GM12874 (cell line): Measurements from ENCODE around the gene KDM6A.

Source experiments
- TF ChIP-seq, protein P1 (sequence below): IDR thresholded peaks from 2 replicates; pipeline ENCODE4 v1.5.1; 2011; ENCODE audit warnings: low read depth, mild to moderate bottlenecking, control low read depth, low read length, moderate library complexity; ENCODE audit not compliant: insufficient read depth

Gene KDM6A

DNA sequence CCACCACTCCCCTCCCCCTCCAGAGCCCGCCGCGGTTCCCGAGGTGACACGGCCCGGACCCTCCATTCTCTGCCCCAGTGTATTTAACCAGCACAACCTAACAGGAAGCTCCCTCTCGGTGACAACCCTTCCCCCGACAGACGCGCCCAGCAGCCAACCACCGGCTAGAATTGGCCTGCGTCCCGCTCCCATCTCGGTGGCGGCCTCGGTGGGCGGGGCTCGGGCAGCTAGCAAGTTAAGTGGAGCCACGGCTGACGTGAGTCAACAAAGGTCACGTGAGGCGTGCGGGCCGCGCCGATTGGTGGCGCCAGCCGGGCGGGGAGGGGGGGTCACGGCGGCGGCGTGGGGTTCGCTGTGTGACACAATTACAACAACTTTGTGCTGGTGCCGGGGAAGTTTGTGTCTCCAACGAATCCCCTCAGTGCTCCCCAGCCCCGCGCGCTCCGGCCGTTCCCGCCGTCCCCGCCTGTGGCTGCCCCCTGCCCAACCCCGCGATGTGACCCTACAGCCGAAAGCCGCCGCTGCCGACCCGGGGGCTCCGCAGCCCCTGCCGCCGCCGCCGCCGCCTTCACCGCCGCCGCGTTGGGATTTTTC is at the start of gene KDM6A:
Gene KDM6A (plus strand): TSS at position 368 of the 594 bp plus-strand sequence. CDS start 364 bp downstream, outside the sequence.
- TF ChIP-seq, protein P1, sequence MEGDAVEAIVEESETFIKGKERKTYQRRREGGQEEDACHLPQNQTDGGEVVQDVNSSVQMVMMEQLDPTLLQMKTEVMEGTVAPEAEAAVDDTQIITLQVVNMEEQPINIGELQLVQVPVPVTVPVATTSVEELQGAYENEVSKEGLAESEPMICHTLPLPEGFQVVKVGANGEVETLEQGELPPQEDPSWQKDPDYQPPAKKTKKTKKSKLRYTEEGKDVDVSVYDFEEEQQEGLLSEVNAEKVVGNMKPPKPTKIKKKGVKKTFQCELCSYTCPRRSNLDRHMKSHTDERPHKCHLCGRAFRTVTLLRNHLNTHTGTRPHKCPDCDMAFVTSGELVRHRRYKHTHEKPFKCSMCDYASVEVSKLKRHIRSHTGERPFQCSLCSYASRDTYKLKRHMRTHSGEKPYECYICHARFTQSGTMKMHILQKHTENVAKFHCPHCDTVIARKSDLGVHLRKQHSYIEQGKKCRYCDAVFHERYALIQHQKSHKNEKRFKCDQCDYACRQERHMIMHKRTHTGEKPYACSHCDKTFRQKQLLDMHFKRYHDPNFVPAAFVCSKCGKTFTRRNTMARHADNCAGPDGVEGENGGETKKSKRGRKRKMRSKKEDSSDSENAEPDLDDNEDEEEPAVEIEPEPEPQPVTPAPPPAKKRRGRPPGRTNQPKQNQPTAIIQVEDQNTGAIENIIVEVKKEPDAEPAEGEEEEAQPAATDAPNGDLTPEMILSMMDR, result no peak

DNA sequence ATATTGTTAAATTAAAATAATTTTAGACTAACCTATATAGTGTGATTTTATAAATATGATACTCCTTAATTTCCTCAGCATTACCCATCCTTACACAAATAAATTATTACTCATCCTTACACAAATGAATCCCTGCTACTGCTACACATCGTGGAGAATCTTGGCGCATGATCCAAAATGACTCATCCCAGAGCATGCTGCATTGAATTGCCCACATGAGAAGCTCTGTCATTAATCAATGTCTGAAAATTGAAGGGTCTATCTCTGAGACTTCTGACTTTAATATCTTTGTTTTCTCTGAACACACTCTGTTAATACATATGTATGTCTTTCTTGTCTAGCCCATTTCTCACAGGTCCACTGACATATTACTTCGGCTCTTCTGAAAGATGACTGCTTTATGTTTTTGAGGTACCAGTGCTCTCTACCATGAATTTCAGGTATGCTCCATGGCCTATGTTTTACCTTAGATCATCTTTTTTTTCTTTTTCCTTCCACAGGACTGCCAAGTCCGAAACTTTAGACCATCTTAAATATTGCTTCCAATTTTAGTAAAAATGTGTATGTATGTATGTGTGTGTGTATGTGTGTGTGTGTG is 44.9 kb upstream of the KDM6A start:
- TF ChIP-seq, protein P1, result no peak

DNA sequence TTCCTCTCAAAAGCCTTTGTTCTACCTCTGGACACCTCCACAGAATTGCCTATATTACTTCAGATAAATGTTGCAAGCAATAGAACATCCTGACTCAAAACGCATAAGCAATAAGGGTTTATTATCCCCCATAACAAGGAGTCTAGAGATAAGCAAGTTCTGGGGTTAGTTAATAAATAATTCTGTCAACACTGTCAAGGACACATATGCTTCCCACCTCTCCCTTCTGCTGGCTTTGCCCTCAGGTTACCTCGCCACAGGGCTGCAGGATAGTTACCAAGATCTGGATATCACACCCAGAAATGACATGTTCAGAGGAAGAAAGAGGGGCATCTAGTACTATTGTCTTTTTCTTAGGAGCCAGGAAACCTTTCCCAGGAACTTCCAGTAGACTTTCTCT is 43.2 kb upstream of the KDM6A start:
- TF ChIP-seq, protein P1, result no peak

DNA sequence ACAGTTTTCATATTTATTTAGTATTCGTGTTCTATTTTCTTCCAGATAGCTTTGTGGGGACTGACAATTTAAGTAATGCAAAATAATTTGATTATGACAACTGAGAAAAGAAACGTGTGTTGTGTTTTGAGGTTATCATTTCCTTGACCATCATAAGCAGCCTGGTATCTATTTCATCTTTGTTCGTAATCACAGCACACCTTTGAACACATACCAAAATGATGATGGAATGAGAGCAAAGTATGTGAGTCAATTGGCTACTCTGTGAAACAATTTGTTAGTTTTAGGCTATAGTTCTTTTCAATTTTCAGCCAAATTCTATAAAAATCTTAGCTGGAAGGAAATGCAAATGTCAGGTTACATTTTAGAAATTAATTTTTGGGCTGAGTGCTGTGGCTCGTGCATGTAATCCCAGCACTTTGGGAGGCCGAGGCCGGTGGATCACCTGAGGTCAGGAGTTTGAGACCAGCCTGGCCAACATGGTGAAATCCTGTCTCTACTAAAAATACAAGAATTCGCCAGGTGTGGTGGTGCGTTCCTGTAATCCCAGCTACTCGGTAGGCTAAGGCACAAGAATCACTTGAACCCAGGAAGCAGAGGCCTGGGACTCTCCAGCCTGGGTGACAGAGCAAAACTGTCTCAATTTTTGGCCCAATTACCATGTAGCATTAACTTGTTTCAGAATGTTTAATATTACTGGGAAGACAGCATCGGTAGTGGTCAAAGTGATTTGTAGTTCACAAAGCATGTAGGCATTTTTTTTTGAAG is 30.3 kb upstream of the KDM6A start:
- TF ChIP-seq, protein P1, result no peak

DNA sequence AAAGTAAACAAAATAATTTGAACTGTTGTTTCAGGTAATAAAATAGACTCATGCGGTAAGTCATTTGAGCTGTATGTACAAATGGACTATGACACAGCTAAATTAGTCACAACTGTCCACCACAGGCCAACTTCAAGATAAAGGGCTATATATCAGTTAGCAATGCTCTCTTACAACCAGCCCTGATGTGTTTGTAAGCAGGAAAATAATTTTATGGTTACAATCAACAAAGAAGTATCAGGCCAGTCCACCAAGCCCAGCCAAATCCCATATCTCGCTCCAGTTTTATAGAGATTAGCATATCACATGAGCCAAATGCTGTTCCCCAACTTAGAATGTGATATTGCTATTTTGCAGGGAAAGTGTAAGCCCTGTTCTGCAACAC is 29.7 kb upstream of the KDM6A start:
- TF ChIP-seq, protein P1, result no peak

DNA sequence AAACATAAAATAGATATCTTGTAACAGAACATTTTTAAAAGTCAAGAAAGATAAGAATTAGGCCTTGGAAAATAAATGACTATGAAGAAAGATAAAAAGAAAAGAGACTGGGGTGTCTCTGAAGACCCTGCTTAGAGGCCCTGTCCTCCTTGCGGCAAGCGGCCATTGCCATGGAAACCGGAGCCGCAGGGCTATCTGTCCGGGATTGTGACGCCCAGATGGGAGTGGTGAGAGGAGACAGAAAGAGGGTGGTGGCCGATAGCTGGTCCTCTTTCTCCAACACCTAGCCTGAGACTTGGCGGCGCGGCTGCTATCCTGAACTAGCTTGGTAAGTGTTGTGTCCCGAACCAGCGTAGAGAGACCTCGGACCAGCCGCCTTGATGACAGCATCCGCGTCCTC is 29.2 kb upstream of the KDM6A start, which contains the start of gene DUSP21:
Gene DUSP21 (plus strand): TSS at position 269 of the 400 bp plus-strand sequence. CDS start 112 bp downstream, at position 381.
- TF ChIP-seq, protein P1, result no peak

DNA sequence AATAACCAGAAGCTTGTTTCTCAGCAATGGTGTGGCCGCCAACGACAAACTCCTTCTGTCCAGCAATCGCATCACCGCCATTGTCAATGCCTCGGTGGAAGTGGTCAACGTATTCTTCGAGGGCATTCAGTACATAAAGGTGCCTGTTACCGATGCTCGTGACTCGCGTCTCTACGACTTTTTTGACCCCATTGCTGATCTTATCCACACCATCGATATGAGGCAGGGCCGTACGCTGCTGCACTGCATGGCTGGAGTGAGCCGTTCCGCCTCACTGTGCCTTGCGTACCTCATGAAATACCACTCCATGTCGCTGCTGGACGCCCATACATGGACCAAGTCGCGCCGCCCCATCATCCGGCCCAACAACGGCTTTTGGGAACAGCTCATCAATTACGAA is 28.8 kb upstream of the KDM6A start:
- TF ChIP-seq, protein P1, result no peak
